SU-DHL-6 (cell line): Measurements from ENCODE around the gene MICOS13.

ENCODE experiments used
- H2AFZ ChIP-seq: fragments of 200-600 bp; sonication (generic); 2 replicates; pipeline ENCODE4 v1.6.1; 2014; ENCODE audit warnings: low read depth, mild to moderate bottlenecking, moderate library complexity, mixed read lengths, antibody characterized with exemption, low read length; ENCODE audit not compliant: severe bottlenecking
- H3F3A ChIP-seq: fragments of 200-600 bp; shearing (Covaris generic); 2 replicates; pipeline ENCODE4 v1.6.0; 2016; ENCODE audit warnings: antibody characterized with exemption, mild to moderate bottlenecking; ENCODE audit not compliant: insufficient read depth
- H3K27ac ChIP-seq: fragments of 200-600 bp; sonication (generic); 2 replicates; pipeline ENCODE4 v1.5.1; 2016; ENCODE audit warnings: low read depth, mild to moderate bottlenecking, low read length, moderate library complexity, mixed read lengths
- H3K27me3 ChIP-seq: fragments of 200-600 bp; sonication (generic), shearing (Covaris generic); 2 replicates; pipeline ENCODE4 v1.6.0; 2014; ENCODE audit warnings: mild to moderate bottlenecking, low read length
- H3K36me3 ChIP-seq: fragments of 200-600 bp; sonication (generic); 2 replicates; pipeline ENCODE4 v1.6.1; 2014; ENCODE audit warnings: mild to moderate bottlenecking, low read length, mixed read lengths
- H3K4me2 ChIP-seq: fragments of 300-600, 200-600 bp; shearing (Covaris generic), sonication (generic); 2 replicates; pipeline ENCODE4 v1.6.0; 2014; ENCODE audit warnings: low read length, low read depth, mild to moderate bottlenecking; ENCODE audit not compliant: poor library complexity, severe bottlenecking
- H3K4me3 ChIP-seq: fragments of 200-600 bp; sonication (generic); 2 replicates; pipeline ENCODE4 v1.5.1; 2014; ENCODE audit warnings: antibody characterized with exemption, low read length, mild to moderate bottlenecking, mixed read lengths; ENCODE audit not compliant: insufficient read depth, poor library complexity, severe bottlenecking
- H3K79me2 ChIP-seq: fragments of 200-600 bp; sonication (generic); 2 replicates; pipeline ENCODE4 v1.6.1; 2014; ENCODE audit warnings: mild to moderate bottlenecking, low read length, moderate library complexity; ENCODE audit not compliant: insufficient read depth
- H3K9ac ChIP-seq: fragments of 200-600 bp; sonication (generic); 2 replicates; pipeline ENCODE4 v1.7.0; 2014; ENCODE audit warnings: mild to moderate bottlenecking, low read length
- H3K9me2 ChIP-seq: fragments of 200-600 bp; sonication (generic); replicated peaks from 2 replicates; pipeline ENCODE4 v1.6.1; 2014; ENCODE audit warnings: low read length; ENCODE audit not compliant: insufficient read depth
- H3K9me3 ChIP-seq: fragments of 200-600 bp; sonication (generic); 2 replicates; pipeline ENCODE4 v1.6.1; 2014; ENCODE audit warnings: low read length, mixed read lengths; ENCODE audit not compliant: insufficient read depth
- H4K20me1 ChIP-seq: fragments of 200-600 bp; sonication (generic); 2 replicates; pipeline ENCODE4 v1.6.1; 2014; ENCODE audit warnings: low read depth, mild to moderate bottlenecking, antibody characterized with exemption, low read length, moderate library complexity, mixed read lengths
- EZH2phosphoT487 ChIP-seq: fragments of 200-600 bp; sonication (generic), shearing (Covaris generic); conservative IDR thresholded peaks from 2 replicates; pipeline ENCODE4 v1.6.1; 2018; ENCODE audit warnings: mild to moderate bottlenecking, antibody characterized with exemption, low read length, moderate library complexity, mixed read lengths
- TF ChIP-seq, protein P1 (sequence below): fragments of 200-600 bp; sonication (generic); IDR thresholded peaks from one replicate; pipeline ENCODE4 v1.5.1; 2017; ENCODE audit warnings: antibody characterized with exemption, mild to moderate bottlenecking, low read length, moderate library complexity; ENCODE audit not compliant: insufficient read depth, poor library complexity, severe bottlenecking

MICOS13 gene

DNA sequence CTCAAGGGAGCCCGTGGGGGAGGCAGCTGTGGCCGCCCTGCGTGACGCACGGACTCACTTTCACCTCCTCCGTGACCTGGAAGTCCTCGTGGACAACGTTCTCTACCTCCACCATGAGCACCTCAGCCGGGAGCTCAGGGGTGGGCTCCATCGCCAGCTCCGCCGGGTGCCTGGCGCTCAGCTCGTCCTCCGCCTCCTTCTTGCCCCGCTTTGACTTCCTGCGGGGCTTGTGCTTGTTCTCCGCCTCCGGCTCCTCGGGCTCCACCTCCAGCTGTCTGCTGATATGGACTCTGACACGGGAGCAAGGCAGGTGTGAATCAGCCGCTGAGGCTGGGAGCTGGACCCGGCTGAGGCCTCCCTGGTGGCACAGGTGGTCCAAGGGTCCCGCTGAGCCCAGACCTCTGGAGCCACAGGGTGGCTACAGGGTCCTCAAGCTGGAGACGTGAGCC is 31.4 kb upstream of the MICOS13 start:
- Histone ChIP-seq H2AFZ (no peak overlapping the region), H3K9me2 (no peaks in the 10 kb centered on the region), H3K4me3 (no peak overlapping the region), H3K4me2 (no peak overlapping the region), H3K79me2 (peaks cover 27% of the 10 kb centered on the region), H3K27ac (no peak overlapping the region), H3K9ac (no peak overlapping the region), H4K20me1 (peaks cover 6% of the 10 kb centered on the region; the same call in 1 of the 2 replicates), H3K27me3 (no peaks in the 10 kb centered on the region), H3K36me3 (no peaks in the 10 kb centered on the region), H3K9me3 (no peaks in the 10 kb centered on the region), H3F3A (no peaks in the 10 kb centered on the region)
- no peak for TF ChIP-seq EZH2phosphoT487
- TF ChIP-seq, protein P1, sequence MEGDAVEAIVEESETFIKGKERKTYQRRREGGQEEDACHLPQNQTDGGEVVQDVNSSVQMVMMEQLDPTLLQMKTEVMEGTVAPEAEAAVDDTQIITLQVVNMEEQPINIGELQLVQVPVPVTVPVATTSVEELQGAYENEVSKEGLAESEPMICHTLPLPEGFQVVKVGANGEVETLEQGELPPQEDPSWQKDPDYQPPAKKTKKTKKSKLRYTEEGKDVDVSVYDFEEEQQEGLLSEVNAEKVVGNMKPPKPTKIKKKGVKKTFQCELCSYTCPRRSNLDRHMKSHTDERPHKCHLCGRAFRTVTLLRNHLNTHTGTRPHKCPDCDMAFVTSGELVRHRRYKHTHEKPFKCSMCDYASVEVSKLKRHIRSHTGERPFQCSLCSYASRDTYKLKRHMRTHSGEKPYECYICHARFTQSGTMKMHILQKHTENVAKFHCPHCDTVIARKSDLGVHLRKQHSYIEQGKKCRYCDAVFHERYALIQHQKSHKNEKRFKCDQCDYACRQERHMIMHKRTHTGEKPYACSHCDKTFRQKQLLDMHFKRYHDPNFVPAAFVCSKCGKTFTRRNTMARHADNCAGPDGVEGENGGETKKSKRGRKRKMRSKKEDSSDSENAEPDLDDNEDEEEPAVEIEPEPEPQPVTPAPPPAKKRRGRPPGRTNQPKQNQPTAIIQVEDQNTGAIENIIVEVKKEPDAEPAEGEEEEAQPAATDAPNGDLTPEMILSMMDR: no peak

DNA sequence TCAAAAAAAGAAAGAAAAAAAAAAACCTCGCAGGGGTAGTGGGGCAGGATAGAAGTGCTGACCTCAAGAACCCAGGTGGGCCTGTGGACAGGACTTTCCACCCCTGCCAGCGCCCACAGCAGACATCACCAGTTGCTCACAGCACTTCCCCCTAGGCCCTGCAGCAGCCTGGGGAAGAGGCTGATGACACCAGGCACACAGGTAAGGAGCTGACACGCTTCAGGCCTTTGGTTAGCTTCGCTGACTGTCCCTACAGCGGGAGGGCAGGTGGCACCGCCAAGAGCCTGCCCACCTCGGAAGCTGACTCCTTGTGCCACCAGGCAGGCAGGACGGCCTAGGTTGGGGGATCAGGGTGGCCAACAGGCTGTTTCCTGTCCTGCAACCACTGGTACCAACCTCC is 30.7 kb upstream of the MICOS13 start:
- TF ChIP-seq EZH2phosphoT487: no peak
- TF ChIP-seq, protein P1: no peak
- no peak overlapping the region for H3K4me2 ChIP-seq
- H3K27ac ChIP-seq: no peak overlapping the region
- H3K36me3 ChIP-seq: no peaks in the 10 kb centered on the region
- no peaks in the 10 kb centered on the region for H3F3A ChIP-seq
- no peak overlapping the region for H3K4me3 ChIP-seq
- no peaks in the 10 kb centered on the region for H3K9me2 ChIP-seq
- H2AFZ ChIP-seq: no peak overlapping the region
- H4K20me1 ChIP-seq: peaks cover 3% of the 10 kb centered on the region; the same call in 1 of the 2 replicates
- H3K9ac ChIP-seq: no peak overlapping the region
- H3K9me3 ChIP-seq: no peaks in the 10 kb centered on the region
- H3K79me2 ChIP-seq: peaks cover 21% of the 10 kb centered on the region
- H3K27me3 ChIP-seq: no peaks in the 10 kb centered on the region

DNA sequence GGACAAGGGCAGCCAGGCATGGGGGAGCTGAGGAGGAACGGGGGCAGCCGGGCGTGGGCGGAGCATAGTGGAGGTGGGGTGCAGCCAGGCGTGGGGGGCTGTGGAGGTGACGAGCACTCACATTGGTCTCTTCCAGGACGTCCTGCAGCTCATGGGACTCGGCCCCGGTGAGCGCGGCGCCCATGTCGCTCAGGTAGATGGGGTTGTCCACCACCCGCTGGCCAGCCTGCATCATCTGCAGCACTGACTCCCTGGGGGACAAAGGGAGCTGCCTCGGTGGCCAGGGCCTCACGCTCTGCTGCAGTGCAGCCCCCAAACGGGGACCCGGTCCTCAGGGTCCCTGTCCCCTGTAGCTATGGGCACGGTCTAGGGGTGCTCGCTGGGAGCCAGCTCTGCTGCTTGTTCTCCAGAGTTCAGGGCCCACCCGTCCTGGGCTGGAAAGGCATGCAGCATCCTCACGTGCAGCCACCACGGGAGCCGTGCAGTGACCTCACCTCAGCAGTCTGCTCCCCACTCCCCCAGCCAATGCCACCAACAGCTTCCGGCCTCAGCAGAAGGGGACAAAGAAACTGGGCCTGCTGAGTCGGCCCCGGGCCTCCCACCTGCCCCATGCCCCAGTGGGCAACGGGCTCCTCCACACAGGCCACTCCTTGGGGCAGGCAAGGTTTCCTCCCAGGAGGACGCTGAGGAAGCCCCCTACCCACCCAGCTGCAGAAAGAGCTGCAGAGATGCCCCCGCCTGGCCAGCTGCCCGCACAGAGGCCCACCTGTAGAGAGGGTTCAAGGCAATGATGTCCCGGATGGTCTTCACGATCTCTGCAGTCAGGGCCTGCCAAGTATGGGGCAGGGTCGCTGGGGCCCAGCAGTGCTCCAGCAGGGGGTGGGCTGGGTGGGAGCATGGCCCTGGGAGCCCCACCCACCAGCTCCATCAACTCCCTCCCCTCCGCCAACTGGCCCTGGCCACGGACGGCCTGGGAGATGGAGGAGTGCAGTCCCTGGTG is 27.6 kb upstream of the MICOS13 start:
- no peak overlapping the region for H2AFZ ChIP-seq
- H3K9ac ChIP-seq: no peak overlapping the region
- no peaks in the 10 kb centered on the region for H3K9me2 ChIP-seq
- no peak overlapping the region for H3K4me2 ChIP-seq
- H3F3A ChIP-seq: no peaks in the 10 kb centered on the region
- H3K4me3 ChIP-seq: no peak overlapping the region
- TF ChIP-seq, protein P1: no peak
- TF ChIP-seq EZH2phosphoT487: no peak
- no peaks in the 10 kb centered on the region for H3K9me3 ChIP-seq
- no peaks in the 10 kb centered on the region for H3K79me2 ChIP-seq
- no peaks in the 10 kb centered on the region for H4K20me1 ChIP-seq
- H3K27ac ChIP-seq: no peak overlapping the region
- no peaks in the 10 kb centered on the region for H3K27me3 ChIP-seq
- no peaks in the 10 kb centered on the region for H3K36me3 ChIP-seq
